Measurements from ENCODE around the gene PTPRK. TPM values are rescaled to one million over a fixed set of nuclear protein-coding genes. Genes with fewer than 3 reads are reported as not detected.
A peak's percentile ranks its signal among the peaks of the same experiment; 100 is the strongest.

Gene PTPRK
- polyA plus RNA-seq, 3 donors = 46.9 to 52.3 (median 51.2) TPM

GRCh38 chr6:128305228-128305627 is 215.2 kb downstream of the PTPRK start:
- DNase-seq = no peak

DNA sequence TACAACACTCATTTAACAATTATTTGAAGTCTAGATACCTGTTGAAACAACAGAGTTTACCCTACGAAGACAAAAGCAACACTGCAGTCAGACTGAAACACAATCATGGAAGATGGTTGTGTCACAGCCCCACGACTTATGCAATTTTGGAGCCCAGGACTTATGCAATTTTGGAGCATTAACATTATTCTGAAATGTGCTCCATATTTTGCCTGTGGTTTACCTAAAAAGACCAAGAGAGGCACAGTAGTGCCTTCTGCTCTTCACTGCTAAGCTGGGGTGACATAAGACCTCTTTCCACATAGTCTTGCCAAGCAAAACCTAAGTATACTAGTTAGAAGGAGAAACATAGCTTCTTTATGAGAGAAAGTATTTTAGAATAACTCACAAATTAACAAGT is 216.5 kb downstream of the PTPRK start:
- DNase-seq = no peak

DNA sequence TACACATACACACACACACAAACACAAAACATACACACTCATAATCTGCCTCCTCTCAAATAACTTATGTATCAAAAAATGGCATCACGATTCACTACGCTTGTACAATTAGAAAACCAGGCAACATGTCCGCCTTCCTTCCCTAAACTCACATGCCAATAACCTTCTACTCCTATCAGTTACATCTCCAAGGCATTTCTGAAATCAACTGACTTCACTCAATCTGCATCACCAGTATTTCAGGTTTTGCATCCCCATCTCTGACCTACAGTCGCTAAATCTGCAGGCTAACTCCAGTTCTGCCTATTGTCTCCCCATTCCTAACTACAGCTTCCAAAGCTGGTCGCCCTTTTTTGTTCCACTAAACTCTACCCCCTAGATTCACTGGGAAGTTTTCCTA is 217.5 kb downstream of the PTPRK start:
- DNase-seq = no peak

DNA sequence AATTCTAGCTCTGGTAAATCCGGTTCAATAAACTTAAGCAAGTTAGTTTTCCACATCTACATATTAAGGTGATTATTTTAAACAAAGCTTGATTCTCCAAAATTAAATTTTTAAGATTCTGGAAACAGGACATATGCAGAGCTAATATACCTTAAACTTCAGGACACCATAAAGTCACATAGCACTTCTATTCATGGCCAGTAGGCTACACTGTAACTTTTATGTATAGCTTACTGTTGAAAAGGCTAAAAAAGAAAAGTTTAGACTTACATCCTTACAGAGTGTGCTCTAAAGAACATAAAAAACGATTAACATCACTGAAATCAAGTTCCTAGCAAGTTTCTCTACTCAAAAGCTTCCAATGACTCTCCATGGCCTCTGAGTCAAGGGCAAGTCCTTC is 224.7 kb downstream of the PTPRK start:
- DNase-seq = no peak

- no peak for DNase-seq
These were observed 230.2 kb downstream of the PTPRK start for GRCh38 chr6:128290221-128290620.

GRCh38 chr6:128284128-128284527 is 236.3 kb downstream of the PTPRK start:
- DNase-seq = no peak

GRCh38 chr6:128282961-128283360 is 237.4 kb downstream of the PTPRK start:
- no peak for DNase-seq

GRCh38 chr6:128280960-128281359 is 239.4 kb downstream of the PTPRK start:
- DNase-seq = no peak

DNA sequence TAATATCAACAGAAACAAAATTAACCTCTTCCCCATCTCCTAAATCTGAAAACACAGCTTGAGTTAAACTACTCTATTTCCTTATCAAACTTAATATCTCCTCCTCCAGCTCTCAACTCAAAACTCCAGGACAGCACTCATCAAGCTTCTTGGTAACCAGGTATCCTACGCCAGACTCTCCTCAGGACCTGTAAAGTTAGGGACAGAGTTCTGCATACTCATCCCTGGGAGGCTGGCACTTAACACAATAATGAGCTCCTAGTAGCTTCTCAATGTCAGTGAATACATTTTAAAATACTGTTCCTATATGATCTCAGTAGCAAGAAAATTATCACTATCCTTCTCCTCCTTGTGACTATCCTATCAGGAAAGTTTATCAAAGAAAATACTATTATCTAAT is 240.3 kb downstream of the PTPRK start:
- no peak for DNase-seq

DNA sequence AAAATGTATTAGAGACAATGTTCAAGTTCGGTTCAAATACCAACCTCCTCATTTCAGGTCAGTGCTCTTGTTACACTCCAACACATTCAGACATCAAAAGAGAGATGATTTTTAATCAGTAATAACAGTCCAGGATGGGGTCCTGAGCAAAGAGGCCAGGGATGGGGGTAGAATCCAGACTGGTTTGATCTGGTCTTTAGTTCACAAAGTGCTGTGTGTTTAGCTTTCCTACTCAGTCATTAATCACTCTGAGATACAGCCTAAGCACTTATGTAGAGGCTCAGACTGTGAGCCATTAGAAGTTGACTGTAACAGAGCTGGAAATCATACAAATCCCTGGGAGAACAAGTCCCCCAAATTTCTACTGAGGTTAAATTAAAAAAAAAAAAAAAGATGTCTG is 241.6 kb downstream of the PTPRK start:
- peak; percentile 20 for DNase-seq

DNA sequence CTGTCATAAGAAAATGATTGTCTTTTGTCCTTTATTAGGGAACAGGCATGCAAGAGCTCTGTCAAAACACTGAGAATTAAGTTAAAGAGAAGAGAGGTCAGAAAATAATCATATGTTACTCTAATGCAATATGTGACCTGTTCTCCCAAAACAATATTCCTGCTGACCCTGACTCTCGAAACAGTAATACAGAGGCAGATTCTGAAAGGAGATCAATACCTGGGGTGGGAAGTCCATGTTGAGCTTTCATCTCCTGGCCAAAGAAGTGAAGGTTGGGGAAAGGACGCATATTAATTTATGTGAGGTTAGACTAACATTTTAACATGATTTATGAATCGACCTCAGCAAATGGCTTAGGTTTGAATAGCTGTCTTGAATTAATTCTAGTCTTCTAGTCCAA is 243.0 kb downstream of the PTPRK start:
- no peak for DNase-seq

- DNase-seq = no peak
These were observed 244.1 kb downstream of the PTPRK start for GRCh38 chr6:128276311-128276710.

GRCh38 chr6:128275681-128276080 is 244.7 kb downstream of the PTPRK start:
- DNase-seq = no peak

DNA sequence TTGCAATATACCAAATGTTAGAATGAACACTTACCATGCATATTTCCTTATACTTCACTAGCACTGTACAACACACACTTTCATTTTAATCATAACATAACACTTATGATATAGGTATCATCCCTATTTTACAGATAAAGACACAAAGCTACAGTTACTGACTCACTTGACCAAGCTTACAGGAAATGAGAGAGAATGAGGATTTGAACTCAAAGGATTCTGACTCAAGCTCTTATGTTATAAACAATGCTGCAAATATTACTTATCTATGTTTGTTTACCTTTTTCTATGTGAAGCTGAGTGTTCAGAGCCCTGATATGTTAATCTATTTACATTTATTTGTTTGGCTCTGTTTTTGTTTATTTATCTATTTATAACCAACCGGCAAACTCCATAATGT is 245.4 kb downstream of the PTPRK start:
- DNase-seq = no peak

GRCh38 chr6:128271527-128271926 is 248.9 kb downstream of the PTPRK start:
- no peak for DNase-seq

DNA sequence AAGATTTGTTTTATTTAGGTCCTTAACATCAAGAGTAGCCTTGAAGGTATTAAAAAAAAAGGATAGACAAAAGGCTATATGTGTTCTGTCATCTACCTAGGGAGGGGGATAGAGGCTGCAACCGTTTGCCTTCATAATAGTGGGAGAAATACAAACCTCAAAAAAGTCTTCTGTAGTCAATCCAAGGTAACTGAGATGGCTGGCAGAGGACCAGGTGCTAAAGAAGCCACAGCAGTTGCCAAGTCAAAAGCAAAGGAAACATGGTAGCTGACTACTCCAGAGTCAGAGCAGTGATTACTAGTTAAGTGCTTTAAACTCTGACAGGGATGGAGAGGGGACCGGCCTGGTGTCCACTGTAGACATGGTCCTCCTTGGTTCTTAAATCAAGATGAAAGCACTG is 249.4 kb downstream of the PTPRK start:
- no peak for DNase-seq

DNA sequence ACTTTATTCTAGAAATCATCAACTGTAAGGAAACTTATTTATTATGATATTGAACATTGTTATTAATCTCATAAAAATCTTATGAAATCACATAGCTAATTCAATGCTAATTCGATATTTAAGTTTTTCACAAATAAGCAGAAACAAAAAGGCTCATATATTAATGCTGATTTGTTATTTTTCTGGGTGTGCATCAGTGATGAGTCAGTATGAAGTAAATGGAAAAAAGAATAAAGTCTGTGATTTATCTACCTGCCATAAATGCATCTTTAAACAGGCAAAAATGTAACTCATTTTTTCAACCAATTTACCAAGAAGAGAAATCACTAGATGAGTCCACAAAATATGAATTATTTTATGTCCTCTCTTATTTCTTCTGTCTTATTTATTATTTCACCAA is 253.5 kb downstream of the PTPRK start:
- DNase-seq = no peak

DNA sequence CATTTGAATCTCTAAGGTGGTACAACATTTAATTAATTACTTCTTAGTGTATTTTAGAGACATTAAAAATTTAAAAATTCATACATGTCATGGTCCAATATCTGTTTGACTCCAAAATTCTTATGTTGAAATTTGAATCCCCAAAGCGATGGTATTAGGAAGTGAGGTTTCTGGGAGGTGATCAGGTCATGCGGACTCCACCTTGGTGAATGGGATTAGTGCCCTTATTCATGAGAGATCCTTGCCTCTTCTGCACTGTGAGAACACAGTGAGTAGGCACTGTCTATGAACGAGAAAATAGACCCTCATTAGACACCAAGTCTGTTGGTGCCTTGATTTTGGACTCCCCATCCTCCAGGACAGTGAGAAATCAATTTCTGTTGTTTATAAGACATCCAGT is 254.7 kb downstream of the PTPRK start:
- DNase-seq = no peak

DNA sequence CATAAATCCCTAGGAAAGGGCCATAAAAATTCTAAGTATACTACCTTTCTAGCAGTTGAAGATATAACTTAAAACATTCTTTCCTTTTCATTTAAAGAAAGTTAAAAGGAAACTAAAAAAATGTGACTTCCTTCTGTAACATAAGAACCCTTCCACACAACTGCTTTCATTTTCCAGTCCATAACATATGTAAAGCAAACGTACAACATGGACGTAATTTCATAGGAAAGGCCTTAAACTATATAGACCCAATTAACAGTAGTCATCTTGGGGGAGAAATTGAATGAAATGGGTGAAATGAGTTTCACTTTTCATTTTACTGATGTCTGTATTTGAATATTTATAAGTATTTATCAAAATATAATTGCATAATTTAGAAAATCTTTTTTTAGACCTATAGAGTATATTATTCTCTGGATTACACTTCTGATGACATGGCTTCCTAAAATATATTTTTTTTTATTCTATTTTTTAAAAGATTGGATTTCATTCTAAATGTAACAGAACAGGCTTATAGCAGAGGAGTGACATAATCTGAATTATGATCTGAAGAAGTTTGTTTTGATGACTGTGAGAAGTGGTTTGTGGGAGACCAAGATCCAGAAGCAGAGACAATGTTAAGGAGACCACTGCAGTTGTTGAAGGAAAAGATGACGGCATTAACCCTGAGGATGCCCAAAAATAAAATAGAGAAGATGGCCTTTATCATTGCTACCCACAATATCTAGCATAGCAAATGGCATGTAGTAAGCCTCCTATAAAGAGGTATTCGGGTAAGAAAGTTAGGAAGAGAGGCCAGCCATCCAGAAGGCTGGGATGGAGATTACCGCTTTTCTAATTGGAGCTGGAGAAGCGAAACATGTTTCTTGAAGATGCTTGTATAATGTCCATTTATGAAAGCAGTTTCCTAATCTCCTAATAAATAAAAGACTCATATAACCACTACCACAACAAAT is 260.4 kb downstream of the PTPRK start:
- DNase-seq = no peak

- no peak for DNase-seq
These were observed 261.2 kb downstream of the PTPRK start for GRCh38 chr6:128259029-128259724.

DNA sequence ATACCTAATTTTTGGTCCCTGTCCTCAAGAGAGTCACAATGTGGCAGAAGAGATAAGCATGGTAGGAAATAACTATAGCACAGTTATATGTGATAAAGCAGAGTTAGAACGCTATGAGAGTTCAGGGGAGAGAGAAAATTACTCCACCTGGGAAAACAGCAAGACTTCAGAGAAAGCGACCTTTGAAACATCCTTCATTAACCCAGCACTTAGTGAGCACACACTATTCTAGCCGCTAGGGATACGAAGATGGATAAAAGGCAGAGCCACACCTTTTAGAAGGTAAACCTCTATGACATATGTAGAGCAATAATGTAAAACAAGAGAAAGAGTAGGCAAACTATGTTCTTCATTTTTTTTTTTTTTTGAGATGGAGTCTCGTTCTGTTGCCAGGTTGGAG is 264.3 kb downstream of the PTPRK start:
- no peak for DNase-seq

DNA sequence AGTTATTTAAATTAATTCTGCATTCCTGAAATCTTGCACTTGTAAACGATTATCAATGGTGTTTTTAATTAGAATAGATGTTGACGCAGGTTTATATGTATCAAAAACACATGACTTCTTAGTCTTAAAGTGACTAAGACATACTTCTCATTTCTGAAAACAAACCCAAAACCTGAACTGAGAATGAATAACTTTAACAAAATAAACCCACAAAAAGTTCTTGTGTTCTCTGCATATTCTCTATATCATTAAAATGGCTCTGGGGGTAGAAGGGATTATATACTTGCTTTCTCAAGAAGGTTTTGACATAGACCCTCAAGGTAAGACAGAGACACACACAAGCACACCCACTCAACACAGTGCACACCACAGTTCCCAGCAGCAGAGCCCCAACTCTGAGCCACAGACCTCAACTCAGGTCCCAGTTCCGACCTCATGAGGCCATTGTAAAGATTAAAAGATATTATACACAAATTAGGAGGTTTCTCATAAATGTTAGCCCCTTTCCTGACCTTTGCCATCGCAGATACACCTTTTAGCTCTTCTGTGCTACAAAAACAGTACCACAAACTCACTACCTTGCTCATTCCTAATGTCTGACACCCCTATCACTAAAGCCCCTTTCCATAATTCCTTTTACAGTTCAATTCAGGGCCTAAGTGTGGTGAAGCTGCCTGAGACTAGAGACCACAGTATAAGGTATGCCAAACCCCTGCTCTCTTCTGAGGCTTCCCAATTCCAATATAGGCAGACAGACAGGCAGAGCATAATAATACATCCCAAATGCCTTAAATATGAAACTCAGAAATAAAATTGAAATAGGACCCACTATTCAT is 267.8 kb downstream of the PTPRK start:
- no peak for DNase-seq
